Measurements from ENCODE around the gene NDUFB8. TPM values are rescaled to one million over a fixed set of nuclear protein-coding genes. Genes with fewer than 3 reads are reported as not detected.

NDUFB8 gene
- total RNA-seq, 2 donors from 2014 or later: 195 to 222 TPM

DNA sequence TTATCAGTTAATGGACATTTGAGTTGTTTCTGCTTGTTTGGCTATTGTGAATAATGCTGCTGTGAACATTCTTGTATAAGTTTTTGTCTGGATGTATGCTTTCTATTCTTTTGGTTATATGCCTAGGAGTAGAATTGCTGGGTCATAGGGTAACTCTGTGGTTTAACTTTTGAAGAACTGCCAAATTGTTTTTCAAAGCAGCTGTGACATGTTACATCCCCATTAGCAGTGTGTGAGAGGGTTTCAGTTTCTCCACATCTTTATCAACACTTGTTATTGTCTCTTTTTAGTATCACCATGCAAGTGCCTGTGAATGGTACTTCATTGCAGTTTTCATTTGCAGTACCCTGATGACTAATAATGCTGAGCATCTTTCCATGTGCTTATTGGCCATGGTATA is 2.1 kb upstream of the NDUFB8 start:
- H3K4me3 ChIP-seq: no peak overlapping the region
- intact Hi-C loops (cut with DNase I): no loop called here

DNA sequence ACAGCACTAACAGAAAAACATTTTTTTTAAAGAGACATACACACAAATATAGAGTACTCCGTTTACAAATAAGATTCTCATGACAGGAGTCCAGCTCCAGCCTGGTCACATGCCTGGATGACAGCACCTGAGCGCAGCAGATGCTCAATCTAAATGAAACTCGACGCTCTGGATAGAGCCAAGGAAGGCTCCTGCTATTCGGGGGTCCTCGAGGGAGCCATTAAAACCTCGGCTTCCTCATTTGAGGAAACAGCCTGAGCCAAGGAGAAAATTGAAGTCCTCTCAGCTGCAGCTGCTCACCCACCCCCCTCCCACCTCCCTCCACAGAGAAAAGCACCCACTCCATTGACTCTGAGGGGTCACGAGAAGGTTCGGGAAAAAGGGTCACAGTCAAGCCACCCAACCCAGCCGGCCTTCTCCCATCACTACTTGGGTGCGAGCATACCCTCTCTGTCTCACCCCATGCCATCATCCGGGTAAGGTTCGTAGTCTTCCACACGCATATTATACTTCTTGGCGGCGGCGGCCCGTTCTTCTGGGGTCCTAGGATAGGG is 673 bp downstream of the NDUFB8 start:
- peaks cover 0 to 5% of the 10 kb centered on the region in 2 donors for H3K36me3 ChIP-seq
- peaks cover 9% of the 10 kb centered on the region for H3K4me1 ChIP-seq (replicated peaks)
- H3K27me3 ChIP-seq (replicated peaks; ENCODE audit: insufficient read depth): no peaks in the 10 kb centered on the region
- intact Hi-C loops (cut with DNase I): no loop called here
- peak overlapping the region; percentile 86 to 91 for H3K4me3 ChIP-seq
- under 1% methylated on average over 18 of the region's 18 CpGs for WGBS
- no peak for DNase-seq (ENCODE audit: low spot score)
- H3K9me3 ChIP-seq: no peaks in the 10 kb centered on the region
- TF ChIP-seq POLR2A (IDR thresholded peaks at IDR 0.05): no peak
- no peak for TF ChIP-seq POLR2AphosphoS5 (IDR thresholded peaks at IDR 0.05)
- TF ChIP-seq, protein P1, sequence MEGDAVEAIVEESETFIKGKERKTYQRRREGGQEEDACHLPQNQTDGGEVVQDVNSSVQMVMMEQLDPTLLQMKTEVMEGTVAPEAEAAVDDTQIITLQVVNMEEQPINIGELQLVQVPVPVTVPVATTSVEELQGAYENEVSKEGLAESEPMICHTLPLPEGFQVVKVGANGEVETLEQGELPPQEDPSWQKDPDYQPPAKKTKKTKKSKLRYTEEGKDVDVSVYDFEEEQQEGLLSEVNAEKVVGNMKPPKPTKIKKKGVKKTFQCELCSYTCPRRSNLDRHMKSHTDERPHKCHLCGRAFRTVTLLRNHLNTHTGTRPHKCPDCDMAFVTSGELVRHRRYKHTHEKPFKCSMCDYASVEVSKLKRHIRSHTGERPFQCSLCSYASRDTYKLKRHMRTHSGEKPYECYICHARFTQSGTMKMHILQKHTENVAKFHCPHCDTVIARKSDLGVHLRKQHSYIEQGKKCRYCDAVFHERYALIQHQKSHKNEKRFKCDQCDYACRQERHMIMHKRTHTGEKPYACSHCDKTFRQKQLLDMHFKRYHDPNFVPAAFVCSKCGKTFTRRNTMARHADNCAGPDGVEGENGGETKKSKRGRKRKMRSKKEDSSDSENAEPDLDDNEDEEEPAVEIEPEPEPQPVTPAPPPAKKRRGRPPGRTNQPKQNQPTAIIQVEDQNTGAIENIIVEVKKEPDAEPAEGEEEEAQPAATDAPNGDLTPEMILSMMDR (IDR thresholded peaks at IDR 0.05): no peak
- peak overlapping the region; percentile 66 to 79 for H3K27ac ChIP-seq

More for the DNA sequence above, 2.1 kb upstream of the NDUFB8 start:
- DNase-seq (ENCODE audit: low spot score): no peak
- H3K9me3 ChIP-seq: no peaks in the 10 kb centered on the region
- no peak overlapping the region for H3K27ac ChIP-seq
- no peaks in the 10 kb centered on the region for H3K27me3 ChIP-seq (replicated peaks; ENCODE audit: insufficient read depth)
- H3K36me3 ChIP-seq: no peaks in the 10 kb centered on the region
- TF ChIP-seq POLR2AphosphoS5 (IDR thresholded peaks at IDR 0.05) (no peak), POLR2A (IDR thresholded peaks at IDR 0.05) (no peak)
- TF ChIP-seq, protein P1 (IDR thresholded peaks at IDR 0.05): no peak
- peaks cover 11% of the 10 kb centered on the region for H3K4me1 ChIP-seq (replicated peaks)

DNA sequence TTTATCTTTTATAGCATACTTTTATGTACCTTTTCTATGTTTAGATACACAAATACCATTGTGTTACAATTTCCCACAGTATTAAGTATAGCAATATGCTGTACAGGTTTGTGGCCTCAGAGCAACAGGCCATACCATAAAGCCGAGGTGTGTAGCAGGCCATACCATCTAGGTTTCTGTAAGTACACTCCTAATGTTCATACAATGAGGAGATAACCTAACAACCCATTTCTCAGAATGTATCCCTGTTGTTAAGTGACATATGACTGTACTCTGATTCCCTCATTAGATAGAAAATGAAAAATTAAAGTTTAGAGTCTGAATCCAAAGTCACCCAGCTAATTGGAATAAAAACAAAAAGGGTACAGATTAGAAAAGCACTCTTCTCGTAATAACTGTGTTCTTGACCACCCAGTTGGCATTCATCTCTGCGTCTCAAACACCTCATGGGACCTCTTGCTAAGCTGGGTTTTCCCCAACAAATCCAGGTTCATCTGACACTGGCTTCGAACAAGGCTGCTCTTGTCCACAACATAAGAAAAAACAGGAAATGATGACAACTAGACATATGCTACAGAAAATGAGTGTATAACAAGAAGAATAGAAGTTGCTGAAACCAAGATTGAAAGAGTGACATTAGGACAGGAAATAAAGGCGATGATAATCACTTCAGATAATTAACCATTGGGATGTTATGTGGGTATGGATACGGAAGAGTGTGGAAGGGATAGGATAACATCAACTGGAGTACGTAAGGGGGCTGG is 1.4 kb downstream of the NDUFB8 start:
- H3K27me3 ChIP-seq (replicated peaks; ENCODE audit: insufficient read depth): no peaks in the 10 kb centered on the region
- TF ChIP-seq POLR2A (IDR thresholded peaks at IDR 0.05) (no peak), POLR2AphosphoS5 (IDR thresholded peaks at IDR 0.05) (no peak)
- TF ChIP-seq, protein P1 (IDR thresholded peaks at IDR 0.05): no peak
- H3K9me3 ChIP-seq: no peaks in the 10 kb centered on the region
- peak overlapping the region; percentile 86 to 91 for H3K4me3 ChIP-seq
- intact Hi-C loops (cut with DNase I): no loop called here
- DNase-seq (ENCODE audit: low spot score): no peak
- WGBS: 52% methylated on average over 7 of the region's 7 CpGs
- peak overlapping the region; percentile 66 to 79 for H3K27ac ChIP-seq
- peaks cover 9% of the 10 kb centered on the region for H3K4me1 ChIP-seq (replicated peaks)
- peaks cover 0 to 5% of the 10 kb centered on the region in 2 donors for H3K36me3 ChIP-seq

DNA sequence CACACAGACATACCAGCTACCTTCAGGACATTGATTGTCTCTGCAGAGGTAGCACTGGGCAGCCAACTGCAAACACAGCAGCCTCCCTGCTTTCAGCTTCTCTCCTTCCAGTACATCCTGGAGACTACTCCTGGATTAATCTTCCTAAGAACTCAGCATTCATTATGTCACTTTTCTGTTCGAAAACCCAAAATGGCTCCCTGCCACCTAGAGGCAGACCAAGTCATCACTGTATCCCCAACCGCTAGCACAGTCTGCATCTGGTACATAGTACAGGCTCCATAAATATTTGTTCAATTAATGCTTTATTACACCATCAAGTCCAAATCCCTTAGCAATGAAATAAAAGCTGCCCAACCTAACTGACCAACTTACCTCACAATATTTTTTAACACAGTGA is 5.0 kb downstream of the NDUFB8 start:
- H3K4me3 ChIP-seq: no peak overlapping the region
- H3K36me3 ChIP-seq: peaks cover 0 to 5% of the 10 kb centered on the region in 2 donors
- no peak overlapping the region for H3K27ac ChIP-seq
- DNase-seq (ENCODE audit: low spot score): no peak
- WGBS: 60% methylated on average over 2 of the region's 2 CpGs
- no peaks in the 10 kb centered on the region for H3K27me3 ChIP-seq (replicated peaks; ENCODE audit: insufficient read depth)
- intact Hi-C loops (cut with DNase I): no loop called here
- H3K9me3 ChIP-seq: no peaks in the 10 kb centered on the region
- peaks cover 9% of the 10 kb centered on the region for H3K4me1 ChIP-seq (replicated peaks)
- no peak for TF ChIP-seq POLR2A (IDR thresholded peaks at IDR 0.05)
- TF ChIP-seq, protein P1 (IDR thresholded peaks at IDR 0.05): no peak
- TF ChIP-seq POLR2AphosphoS5 (IDR thresholded peaks at IDR 0.05): no peak

DNA sequence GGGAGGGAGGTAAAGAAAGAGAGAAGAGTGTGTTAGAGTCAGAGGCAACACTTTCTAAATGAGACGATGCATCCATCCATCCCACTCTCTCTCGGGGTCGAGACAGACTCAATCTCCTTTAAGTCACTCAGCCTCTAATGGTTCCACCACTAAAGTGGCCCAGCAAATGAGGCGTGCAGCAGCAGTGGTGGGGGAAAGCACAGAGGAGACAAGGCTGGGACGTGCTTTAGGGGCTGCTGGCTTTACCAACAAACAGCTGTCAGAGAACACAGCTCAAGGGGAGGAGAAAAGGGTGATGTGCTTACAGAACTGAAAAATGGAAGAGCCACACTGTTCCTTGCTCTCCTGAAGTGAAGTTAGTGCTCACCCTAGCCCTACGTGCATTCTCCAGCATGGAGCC is 5.5 kb downstream of the NDUFB8 start:
- Histone ChIP-seq H3K27ac (no peak overlapping the region), H3K4me3 (no peak overlapping the region), H3K4me1 (replicated peaks) (peaks cover 9% of the 10 kb centered on the region), H3K27me3 (replicated peaks; ENCODE audit: insufficient read depth) (no peaks in the 10 kb centered on the region), H3K36me3 (peaks cover 0 to 5% of the 10 kb centered on the region in 2 donors), H3K9me3 (no peaks in the 10 kb centered on the region)
- no peak for DNase-seq (ENCODE audit: low spot score)
- 81% methylated on average over 6 of the region's 6 CpGs for WGBS
- intact Hi-C loops (cut with DNase I): no loop called here
- TF ChIP-seq, protein P1 (IDR thresholded peaks at IDR 0.05): no peak
- no peak for TF ChIP-seq POLR2A (IDR thresholded peaks at IDR 0.05)
- no peak for TF ChIP-seq POLR2AphosphoS5 (IDR thresholded peaks at IDR 0.05)

Data from prostate gland (tissue), 2 donors.